SHP77 treated with DMSO at 0.1 percent for 48 hours (cell line): ENCODE data around the gene ZNF41.

Source experiments
- DNase-seq: peaks from one replicate; lab custom pipeline; 2025; lab: John Stamatoyannopoulos, UW

The ZNF41 gene

DNA sequence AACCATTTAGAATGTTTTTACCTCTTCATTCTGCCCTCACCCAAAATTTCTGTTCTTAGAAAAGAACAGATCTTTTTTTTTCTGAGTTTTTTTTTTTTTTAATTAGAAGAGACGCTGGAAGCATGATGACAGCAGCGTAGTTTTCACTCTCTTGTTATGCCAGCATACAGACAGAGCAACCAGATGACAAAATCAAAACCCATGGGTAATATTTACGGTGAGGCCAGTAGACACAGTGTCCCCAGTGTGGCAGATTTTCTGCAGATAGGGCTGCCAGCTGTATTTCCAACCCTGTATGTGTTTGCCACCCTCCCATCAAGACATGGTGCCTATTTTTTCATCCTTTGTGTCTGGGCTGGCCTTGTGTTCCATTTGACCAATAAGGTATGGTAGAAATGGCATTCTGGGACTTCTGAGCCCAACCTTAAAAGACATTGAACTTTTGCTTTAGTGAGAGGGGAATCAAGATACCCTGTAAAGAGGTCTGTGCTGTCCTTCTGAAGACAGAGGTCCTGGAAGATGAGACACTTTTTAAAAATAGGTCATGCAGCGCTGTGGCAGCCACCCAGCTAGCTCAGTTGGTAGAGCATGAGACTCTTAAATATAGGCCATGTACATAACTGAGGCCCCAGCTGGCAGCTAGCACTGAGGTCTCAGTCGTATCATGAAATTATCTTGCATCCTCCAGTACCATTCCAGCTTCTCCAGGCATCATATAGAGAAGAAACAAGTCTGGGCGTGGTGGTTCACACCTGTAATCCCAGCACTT lies 6.7 kb upstream of the ZNF41 start:
- DNase-seq, result no peak

DNA sequence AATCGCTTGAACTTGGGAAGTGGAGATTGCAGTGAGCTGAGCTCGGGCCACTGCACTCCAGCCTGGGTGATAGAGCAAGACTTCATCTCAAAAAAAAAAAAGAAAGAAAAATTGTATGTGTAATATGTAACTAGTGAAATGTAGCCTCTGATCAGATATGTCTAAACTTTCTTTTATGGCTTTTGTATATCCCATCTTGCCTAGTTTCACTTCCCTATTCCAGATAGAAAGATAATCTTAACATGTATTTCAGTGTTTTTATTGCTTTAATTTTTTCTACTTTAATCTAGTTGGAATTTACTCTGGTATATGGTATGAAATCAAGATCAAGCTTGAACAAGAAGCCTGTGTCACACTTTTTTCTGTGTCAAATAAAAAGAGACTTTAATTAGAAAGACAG lies 1.9 kb upstream of the ZNF41 start:
- DNase-seq, result no peak

DNA sequence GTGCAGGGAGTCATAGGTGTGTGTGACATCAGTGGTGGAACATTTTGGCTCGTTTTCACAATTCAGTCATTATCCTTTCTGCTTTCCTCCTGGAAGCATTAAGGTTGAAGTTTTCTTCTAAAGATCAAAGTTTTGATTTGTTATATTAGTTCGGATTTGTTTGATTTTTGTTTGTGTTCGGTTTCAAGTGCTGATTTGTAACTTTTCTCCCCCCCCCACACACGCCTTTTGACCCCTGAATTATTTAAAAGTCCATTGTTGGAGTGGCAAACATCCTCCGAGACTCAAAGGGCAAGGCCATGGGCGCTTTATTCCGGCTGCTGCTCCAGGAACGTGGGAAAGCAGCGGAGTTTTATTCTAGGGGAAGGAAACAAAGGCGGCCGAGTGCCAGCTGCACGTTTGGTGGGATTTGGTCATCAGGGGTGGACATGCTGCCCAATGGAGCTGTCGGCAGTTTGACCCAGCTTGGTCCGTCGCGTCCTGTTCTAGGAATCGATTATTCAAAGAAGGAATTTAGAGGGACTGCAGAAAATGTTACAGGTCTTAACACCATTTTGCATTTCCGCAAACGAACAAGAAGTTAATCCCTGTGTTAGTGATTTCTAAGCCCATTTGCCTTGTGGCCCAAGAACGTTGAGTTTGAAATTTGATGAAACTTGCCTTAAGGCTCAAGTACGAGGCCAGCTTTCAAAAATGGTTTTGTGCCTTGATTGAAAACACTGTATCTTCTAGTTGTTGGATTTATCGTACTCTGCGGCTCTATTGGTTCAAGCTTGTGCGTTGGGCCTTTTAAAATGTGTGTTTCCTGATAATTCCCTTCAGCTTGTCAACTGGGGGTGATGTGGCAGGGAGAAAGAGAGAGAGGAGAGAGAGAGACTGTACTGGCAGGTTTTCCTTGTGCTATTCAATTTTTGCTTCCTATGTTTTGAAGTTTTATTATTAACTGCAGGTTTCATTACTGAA lies 565 bp upstream of the ZNF41 start:
- DNase-seq, result no peak

DNA sequence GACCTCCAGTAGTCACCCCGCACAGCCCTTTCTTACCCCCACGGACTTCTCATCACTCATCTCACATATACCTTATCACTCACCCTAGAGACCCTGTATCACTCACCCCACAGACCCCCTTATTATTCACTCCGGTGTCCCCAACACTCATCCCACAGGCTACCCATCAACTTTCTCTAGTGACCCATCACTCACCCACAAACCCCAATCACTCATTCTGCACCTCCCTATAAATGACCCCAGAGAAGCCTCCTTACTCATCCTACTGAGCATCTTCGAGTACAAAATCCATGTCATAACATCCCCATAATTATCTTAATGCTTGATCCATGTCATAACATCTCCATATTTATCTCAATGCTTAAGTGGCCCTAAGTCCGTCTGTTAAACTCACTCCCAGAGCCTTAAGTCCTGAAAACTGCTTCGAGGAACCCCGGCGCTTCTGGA lies 934 bp downstream of the ZNF41 start:
- DNase-seq, result no peak

DNA sequence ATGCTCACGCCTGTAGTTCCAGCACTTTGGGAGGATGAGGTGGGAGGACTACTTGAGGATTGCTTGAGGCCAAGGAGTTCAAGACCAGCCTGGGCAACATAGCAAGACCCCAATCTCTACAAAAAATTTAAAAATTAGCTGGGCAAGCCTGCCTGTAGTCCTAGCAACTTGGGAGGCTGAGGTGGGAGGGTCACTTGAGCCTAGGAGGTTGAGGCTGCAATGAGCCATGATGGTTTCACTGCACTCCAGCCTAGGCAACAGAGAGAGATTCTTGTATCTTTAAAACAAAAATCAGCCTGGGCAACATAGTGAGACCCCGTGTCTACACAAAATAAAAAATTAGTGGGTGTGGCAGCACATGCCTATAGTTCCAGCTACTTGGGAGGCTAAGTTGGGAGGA lies 1.9 kb downstream of the ZNF41 start:
- no peak for DNase-seq

DNA sequence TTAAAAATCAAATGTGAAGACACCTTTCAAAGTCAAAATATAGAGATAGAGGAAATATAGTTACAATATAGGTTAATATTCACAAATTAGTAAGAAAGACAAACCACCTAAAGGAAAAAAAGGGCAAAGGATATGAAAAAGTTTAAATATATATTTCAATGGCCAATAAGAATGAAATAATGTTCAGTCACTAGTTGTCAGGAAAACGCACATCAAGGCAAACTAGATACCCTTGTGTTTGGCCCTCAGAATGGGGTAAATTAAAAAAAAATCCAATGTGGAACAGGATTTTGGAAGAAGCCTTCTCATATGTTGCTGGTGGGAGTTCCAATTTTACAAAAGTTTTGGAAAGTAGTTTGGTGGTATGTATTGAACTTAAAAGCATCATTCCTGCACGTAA lies 2.4 kb downstream of the ZNF41 start:
- no peak for DNase-seq

DNA sequence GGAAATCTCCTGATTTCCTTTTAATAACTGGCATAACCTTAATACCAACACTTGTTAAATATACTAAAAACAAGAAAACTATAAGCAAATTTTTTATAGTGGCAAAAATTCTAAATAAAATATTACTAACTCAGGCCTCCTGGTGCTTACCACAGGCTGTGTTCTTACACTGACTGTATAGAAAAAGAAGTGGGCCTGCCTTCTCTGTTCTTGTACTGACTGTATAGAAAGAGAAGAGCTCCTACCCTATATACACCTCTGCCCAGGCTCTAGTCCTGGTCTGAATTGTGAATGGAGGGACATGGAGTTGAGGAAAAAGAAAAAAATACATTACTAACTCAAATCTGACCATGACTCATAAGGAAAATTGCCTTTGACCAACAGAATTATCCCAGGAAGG lies 7.5 kb downstream of the ZNF41 start:
- DNase-seq, result no peak

DNA sequence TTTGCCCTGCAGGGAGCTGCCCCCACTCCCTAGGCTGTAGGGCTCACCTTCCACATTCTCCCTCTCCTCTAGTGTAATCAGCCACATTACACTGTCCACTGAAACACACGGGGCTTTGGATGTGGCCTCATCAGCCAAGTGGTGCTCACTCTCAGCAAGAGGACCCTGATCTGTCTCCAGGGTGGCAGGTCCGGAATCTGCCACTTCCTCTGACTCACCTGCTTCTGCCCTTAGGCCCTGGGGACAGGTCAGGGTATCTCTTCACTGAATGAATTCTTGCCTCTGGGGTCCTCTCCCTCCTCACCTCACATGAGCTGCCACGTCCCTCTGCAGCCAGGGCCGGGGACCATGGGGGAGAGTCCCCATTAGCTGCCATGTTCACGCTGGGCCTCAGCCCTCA lies 15.9 kb downstream of the ZNF41 start:
- no peak for DNase-seq

DNA sequence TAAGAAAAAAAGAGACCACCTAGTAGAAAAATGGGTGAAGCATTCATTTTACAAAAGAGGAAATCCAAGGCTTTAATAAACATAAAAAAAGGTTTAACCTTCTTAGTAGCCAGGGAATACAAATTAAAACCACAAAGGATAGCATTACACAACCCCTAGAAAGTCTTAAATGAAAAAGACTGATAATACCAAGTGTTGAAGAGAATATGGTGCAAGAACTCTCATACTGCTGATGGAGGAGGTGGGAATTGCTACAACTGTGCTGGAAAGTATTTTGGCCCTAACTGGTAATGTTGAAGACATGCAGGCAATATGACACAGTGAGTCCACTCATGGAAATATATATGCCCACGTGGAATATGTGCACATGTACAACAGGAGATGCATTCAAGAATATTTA lies 22.5 kb downstream of the ZNF41 start:
- no peak for DNase-seq

DNA sequence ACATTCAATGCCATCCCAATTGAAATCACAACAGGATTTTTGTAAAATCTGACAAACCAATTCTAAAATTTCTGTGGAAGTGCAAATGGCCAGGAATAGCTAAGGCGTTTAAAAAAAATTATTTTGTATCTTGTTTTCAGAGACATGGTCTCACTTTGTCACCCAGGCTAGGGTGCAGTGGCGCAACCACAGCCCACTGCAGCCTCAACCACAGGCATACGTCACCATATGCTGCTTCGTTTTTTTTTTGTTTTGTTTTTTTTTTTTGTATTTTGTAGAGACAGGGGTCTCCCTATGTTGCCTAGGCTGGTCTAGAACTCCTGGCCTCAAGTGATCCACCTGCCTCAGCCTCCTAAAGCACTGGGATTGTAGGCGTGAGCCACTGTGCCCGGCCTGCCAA lies 24.5 kb downstream of the ZNF41 start:
- no peak for DNase-seq

DNA sequence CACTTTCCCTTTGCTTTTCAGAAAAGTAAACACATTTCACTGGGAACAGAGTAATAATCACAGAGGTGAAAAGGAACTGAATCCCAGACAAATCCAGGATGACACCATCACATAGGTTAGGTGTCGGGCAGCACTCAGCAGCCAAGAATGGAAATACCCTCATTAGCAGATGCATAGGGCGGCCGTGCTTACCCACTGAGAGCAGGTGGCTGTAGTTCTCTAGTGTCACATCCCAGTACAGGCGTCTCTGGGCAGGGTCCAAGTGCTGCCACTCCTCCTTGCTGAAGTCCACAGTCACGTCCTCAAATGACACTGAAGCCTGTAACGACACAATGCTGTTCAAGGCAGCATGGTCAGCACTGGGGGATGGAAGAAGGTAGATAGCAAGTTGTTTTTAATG lies 26.9 kb downstream of the ZNF41 start:
- no peak for DNase-seq

DNA sequence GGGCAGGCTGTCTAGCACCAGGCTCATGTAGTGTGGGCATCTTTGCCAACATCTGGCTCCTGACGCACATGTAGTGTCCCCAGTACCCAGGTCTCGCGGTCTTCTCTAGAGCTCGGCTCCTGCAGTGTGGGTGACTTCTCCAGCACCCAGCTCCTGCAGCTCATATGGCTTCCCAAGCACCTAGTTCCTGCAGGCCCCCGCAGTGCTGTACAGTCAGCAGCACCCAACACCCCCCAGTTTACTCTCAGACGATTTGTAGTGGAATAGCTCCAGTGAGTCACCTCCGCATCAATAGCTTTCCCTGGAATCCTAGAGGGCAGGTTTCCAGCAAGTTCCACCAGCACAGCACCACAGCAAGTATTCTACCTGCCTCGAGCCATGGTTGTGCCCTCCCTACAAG lies 30.9 kb downstream of the ZNF41 start:
- no peak for DNase-seq

DNA sequence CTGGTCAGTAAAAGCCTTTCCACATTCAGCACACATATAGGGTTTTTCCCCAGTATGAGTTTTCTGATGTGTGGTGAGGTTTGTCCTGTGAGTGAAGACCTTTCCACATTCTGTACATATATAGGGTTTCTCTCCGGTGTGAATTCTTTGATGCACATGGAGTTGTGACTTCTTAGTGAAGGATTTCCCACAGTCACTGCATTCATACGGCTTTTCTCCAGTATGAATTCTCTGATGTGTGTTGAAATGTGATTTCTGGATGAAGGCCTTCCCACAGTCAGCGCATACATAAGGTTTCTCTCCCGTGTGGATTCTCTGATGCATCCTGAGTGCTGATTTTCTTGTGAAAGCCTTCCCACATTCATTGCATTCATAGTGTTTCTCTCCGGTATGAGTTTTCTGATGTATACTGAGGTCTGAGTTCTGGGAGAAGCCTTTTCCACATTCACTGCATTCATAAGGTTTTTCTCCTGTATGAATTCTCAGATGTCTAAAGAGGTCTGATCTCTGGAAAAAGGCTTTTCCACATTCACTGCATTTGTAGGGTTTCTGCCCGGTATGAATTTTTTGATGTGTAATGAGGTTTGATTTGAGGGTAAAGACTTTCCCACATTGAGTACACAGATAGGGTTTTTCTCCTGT lies 34.7 kb downstream of the ZNF41 start:
- DNase-seq, result no peak

DNA sequence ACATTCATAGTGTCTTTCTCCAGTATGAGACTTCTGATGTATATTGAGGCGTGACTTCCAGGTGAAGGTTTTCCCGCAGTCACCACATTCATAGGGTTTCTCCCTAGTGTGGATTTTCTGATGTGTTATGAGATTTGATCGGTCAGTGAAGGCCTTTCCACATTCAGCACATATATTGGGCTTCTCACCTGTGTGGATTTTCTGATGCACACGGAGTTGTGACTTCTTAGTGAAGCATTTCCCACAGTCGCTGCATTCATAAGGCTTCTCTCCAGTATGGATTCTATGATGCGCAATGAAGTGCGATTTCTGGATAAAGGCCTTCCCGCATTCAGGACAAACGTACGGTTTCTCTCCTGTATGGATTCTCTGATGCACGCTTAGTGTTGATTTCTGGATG lies 35.4 kb downstream of the ZNF41 start:
- DNase-seq, result no peak

DNA sequence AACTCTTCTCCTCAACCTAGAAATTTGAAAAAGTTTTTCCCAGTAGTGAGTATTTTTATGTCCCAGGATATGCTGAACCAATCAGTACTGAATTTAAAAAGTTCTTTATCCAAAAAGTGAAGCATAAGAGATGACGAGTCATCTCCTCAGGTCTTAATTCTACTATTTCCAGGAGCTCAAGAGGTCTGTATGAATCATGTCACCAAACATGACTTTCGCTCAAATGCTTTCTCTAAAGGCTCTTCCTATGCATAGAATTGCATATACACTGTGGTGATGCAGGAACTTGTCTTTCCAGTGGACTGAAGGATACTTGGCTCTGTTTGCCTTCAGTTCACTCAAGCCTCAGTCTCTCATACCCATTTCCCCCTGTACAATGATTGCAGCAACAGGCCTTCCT lies 36.1 kb downstream of the ZNF41 start:
- no peak for DNase-seq

DNA sequence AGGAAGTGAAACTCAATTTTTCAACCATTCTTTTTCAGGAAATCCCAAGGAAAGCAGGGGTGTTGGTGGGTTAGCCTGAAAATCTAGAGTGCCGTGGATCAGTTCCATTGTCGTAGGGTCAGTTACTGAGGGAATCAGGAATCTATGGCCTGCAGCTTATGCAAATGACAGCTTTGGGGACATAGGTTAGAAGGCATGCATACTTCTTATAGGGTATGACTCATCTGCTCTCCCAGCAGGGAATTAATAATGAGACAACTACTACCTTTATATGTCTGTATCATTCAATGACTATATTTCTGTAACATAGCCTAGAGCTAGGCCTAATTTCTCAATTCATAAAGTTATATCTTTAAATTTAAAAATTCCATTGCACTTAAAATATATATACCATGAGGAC lies 36.6 kb downstream of the ZNF41 start:
- no peak for DNase-seq

DNA sequence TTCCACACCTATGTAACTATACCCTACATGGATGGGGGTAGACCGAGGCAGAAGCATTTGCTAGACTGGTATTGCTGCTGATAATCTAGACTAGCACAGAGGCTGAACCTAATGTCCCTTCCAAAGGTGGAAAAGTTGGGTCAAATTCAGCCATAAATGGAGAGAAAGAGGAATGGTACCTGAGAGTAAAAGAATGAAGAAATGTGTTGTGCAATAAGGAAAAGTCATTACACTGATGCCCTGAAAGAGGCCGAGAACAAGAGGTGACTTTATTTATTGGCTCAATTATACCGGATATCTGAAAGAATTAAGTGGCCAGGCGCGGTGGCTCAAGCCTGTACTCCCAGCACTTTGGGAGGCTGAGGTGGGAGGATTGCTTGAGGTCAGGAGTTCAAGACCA lies 52.1 kb downstream of the ZNF41 start:
- DNase-seq, result no peak

DNA sequence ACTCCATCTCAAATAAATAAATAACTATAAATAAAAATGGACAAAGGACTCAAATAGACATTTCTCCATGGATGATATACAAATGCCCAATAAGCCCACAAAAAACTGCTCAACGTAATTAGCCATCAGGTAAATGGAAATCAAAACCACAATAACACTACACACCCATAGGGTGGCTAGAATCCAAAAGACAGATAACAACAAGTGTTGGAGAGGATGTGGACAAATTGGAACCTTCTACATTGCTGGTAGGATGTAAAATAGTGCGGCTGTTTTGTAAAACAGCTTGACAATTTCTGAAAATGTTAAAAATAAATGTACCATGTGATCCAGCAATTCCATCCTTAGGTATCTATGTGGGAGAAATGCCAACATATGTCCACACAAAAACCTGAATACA lies 60.6 kb downstream of the ZNF41 start:
- no peak for DNase-seq

DNA sequence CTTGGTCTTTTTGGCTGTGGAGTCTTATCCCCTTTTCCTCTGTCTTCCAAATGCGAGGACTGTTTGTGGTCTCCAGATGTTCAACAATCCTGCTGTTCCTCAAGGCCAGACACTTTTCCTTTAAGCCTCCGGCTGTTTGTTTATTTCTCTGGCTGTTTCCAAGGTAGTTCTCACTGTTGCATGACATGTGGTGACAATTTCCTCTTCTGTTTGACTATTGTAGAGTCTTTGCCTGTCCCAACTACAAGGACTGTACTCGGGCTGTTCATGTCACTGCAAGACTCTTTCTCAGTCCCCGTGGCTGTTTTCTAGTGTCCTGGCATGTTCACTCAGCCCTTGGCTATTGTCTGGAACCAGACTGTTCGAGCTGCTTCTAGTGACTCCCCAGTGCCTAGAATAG lies 62.1 kb downstream of the ZNF41 start:
- no peak for DNase-seq

DNA sequence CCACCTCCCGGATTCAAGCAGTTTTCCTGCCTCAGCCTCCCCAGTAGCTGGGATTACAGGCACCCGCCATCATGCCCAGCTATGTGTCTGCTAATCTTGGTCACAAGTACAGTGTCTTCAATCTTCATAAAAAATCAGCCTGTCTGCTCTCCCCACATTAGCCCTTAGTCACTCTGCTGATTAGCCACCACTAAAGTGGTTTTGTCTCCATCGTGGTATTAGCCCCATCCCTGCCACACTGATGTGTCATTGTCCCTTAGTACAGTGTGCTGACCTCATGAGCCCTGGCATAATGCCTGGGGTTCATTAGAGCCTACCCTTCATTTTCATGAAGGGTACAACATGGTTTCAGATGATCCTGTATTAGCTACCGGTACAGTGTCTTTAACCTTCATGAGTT lies 62.8 kb downstream of the ZNF41 start:
- DNase-seq, result no peak

DNA sequence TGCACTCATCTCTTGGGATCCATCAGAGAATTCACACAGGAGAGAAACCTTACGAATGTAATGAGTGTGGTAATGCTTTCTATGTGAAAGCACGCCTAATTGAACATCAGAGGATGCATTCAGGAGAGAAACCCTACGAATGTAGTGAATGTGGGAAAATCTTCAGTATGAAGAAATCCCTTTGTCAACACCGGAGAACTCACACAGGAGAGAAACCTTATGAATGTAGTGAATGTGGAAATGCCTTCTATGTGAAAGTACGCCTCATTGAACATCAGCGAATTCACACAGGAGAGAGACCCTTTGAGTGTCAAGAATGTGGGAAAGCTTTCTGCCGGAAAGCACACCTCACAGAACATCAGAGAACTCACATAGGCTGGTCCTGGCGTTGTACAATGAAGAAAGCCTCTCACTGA lies 69.8 kb downstream of the ZNF41 start:
- DNase-seq, result no peak
